B cell (primary cell): ENCODE results near the gene KMT2D. TPM values are rescaled to one million over a fixed set of nuclear protein-coding genes. Genes with fewer than 3 reads are reported as not detected.
A peak's percentile ranks its signal among the peaks of the same experiment; 100 is the strongest.

Experiments
- ATAC-seq: fragments of 200-7000 bp; cut with Tn5 transposase; one replicate; pipeline ENCODE4 v1.10.0; 2021; ENCODE audit warnings: low read depth, mild to moderate bottlenecking, moderate number of reproducible peaks, moderate library complexity
- CTCF ChIA-PET: fragments of 350-600 bp; sonication (Branson Sonifier 250); formaldehyde crosslinking; loops from one replicate; lab custom pipeline; 2021; ENCODE audit warnings: antibody characterized with exemption, inconsistent platforms; lab: Charles Lee
- POLR2A ChIA-PET: fragments of 350-600 bp; sonication (Branson Sonifier 250); formaldehyde crosslinking; loops from one replicate; lab custom pipeline; 2021; ENCODE audit warnings: antibody characterized with exemption; lab: Charles Lee
- DNase-seq: peaks from one replicate; pipeline ENCODE4 v3.0.0; 2013
- H2AFZ ChIP-seq: 2 replicates; pipeline ENCODE4 v1.6.1; 2012; ENCODE audit warnings: mild to moderate bottlenecking, low read depth, low read length; ENCODE audit not compliant: insufficient read depth, poor library complexity, severe bottlenecking
- H3K27ac ChIP-seq, 2 donors: 1 replicate in 1 of 2; 2 replicates in 1 of 2; pipeline ENCODE4 v1.5.1; 2012 to 2013; ENCODE audit warnings: low read length in 2 of 2, mild to moderate bottlenecking in 2 of 2, moderate library complexity in 1 of 2
- H3K27me3 ChIP-seq, 4 experiments: fragments of 200-600 bp in 1 of 4; sonication (generic) in 1 of 4; replicated peaks in 1 of 4; 1 replicate in 2 of 4; 2 replicates in 2 of 4; pipeline versions ENCODE4 v1.6.1 to v1.7.0; 2013 to 2016; ENCODE audit warnings: low read length in 3 of 4, mild to moderate bottlenecking in 2 of 4, mixed read lengths in 1 of 4, moderate library complexity in 1 of 4; ENCODE audit not compliant: insufficient read depth in 4 of 4, control insufficient read depth in 3 of 4; ENCODE audit errors: control extremely low read depth in 1 of 4
- H3K36me3 ChIP-seq, 2 experiments: replicated peaks in 1 of 2; 1 replicate in 1 of 2; 2 replicates in 1 of 2; pipeline versions ENCODE4 v1.6.1 to v1.7.1; 2013; ENCODE audit warnings: low read length in 1 of 2; ENCODE audit not compliant: insufficient read depth in 2 of 2, control insufficient read depth in 1 of 2; ENCODE audit errors: control extremely low read depth in 1 of 2, extremely low read depth in 1 of 2
- H3K4me1 ChIP-seq, 2 donors: fragments of 200-600 bp in 1 of 2; sonication (generic) in 1 of 2; 1 replicate in 1 of 2; 2 replicates in 1 of 2; pipeline versions ENCODE4 v1.5.1 to v1.6.1; 2013 to 2017; ENCODE audit warnings: low read length in 2 of 2; ENCODE audit not compliant: control insufficient read depth in 2 of 2, insufficient read depth in 2 of 2
- H3K4me2 ChIP-seq: replicated peaks from 2 replicates; pipeline ENCODE3; 2012; ENCODE audit warnings: mild to moderate bottlenecking, low read depth, low read length; ENCODE audit not compliant: poor library complexity, severe bottlenecking
- H3K4me3 ChIP-seq, 5 experiments: fragments of 200-600 bp in 1 of 5; sonication (generic) in 1 of 5; 1 replicate in 3 of 5; 2 replicates in 2 of 5; pipeline versions ENCODE4 v1.5.1 to v1.7.0; 2011 to 2016; ENCODE audit warnings: low read length in 4 of 5, mild to moderate bottlenecking in 4 of 5, low read depth in 2 of 5, control low read depth in 1 of 5, moderate library complexity in 1 of 5; ENCODE audit not compliant: insufficient read depth in 1 of 5; ENCODE audit errors: control extremely low read depth in 1 of 5, extremely low read depth in 1 of 5
- H3K79me2 ChIP-seq: fragments of 200-600 bp; sonication (generic); one replicate; pipeline ENCODE4 v1.6.0; 2016; ENCODE audit warnings: low read length; ENCODE audit not compliant: control insufficient read depth, insufficient read depth
- H3K9ac ChIP-seq: fragments of 200-600 bp; sonication (generic); 2 replicates; pipeline ENCODE4 v1.6.1; 2017; ENCODE audit warnings: mild to moderate bottlenecking, low read length, moderate library complexity
- H3K9me3 ChIP-seq, 3 donors: one replicate each; pipeline versions ENCODE4 v1.6.1 to v1.7.1; 2013; ENCODE audit warnings: low read length in 2 of 3; ENCODE audit not compliant: control insufficient read depth in 2 of 3, insufficient read depth in 1 of 3; ENCODE audit errors: control extremely low read depth in 1 of 3
- H4K20me1 ChIP-seq: 2 replicates; pipeline ENCODE4 v1.6.0; 2012; ENCODE audit warnings: mild to moderate bottlenecking, low read length; ENCODE audit not compliant: insufficient read depth, control insufficient read depth, poor library complexity, severe bottlenecking
- H3K27ac Mint-ChIP-seq: one replicate; pipeline ENCODE4 v1.8.0; 2021; ENCODE audit warnings: mixed read lengths
- H3K27me3 Mint-ChIP-seq: one replicate; pipeline ENCODE4 v1.8.0; 2021; ENCODE audit warnings: mixed read lengths
- H3K4me1 Mint-ChIP-seq: one replicate; pipeline ENCODE4 v1.8.0; 2021; ENCODE audit warnings: mixed read lengths
- H3K4me3 Mint-ChIP-seq: one replicate; pipeline ENCODE4 v1.8.0; 2021; ENCODE audit warnings: mixed read lengths
- H3K9me3 Mint-ChIP-seq: one replicate; pipeline ENCODE4 v1.8.0; 2022; ENCODE audit warnings: mixed read lengths; ENCODE audit not compliant: insufficient read depth
- CTCF ChIP-seq: fragments of 200-600 bp; IDR thresholded peaks from one replicate; pipeline ENCODE4 v1.8.0; 2022; ENCODE audit warnings: antibody characterized with exemption, mild to moderate bottlenecking
- EZH2 ChIP-seq: IDR thresholded peaks from 2 replicates; pipeline ENCODE4 v1.6.1; 2012; ENCODE audit warnings: borderline replicate concordance, low read depth, mild to moderate bottlenecking, moderate library complexity, low read length; ENCODE audit not compliant: insufficient read depth, poor library complexity, severe bottlenecking
- WGBS: methylation state at CpG from one replicate; pipeline ENCODE4 v1.1.5; 2013; ENCODE audit warnings: missing lambda C conversion rate; ENCODE audit not compliant: insufficient coverage; 5-methylcytosine and 5-hydroxymethylcytosine counted together
- intact Hi-C: fragments of 100-400 bp; cut with micrococcal nuclease; formaldehyde crosslinking; loops from one replicate; pipeline ENCODE4 v1.10.0; 2022
- polyA plus RNA-seq: library from polyadenylated mRNA; depleted of rRNA; stranded (reverse); fragments of >200 nt; gene quantifications from 2 replicates; pipeline ENCODE4 v1.2.3, GENCODE V29; 2012
- total RNA-seq, 2 donors: library from RNA; stranded (reverse); fragments of 120-200 nt in 1 of 2; gene quantifications; 1 replicate in 1 of 2; 2 replicates in 1 of 2; pipeline versions ENCODE4 v1.2.3 to v1.2.4, GENCODE V29; 2013 to 2022

KMT2D gene
- total and polyA plus RNA-seq, 2 donors (not counting 1 experiment from before 2014, with no cell fraction given): 64.0 to 179 TPM

DNA sequence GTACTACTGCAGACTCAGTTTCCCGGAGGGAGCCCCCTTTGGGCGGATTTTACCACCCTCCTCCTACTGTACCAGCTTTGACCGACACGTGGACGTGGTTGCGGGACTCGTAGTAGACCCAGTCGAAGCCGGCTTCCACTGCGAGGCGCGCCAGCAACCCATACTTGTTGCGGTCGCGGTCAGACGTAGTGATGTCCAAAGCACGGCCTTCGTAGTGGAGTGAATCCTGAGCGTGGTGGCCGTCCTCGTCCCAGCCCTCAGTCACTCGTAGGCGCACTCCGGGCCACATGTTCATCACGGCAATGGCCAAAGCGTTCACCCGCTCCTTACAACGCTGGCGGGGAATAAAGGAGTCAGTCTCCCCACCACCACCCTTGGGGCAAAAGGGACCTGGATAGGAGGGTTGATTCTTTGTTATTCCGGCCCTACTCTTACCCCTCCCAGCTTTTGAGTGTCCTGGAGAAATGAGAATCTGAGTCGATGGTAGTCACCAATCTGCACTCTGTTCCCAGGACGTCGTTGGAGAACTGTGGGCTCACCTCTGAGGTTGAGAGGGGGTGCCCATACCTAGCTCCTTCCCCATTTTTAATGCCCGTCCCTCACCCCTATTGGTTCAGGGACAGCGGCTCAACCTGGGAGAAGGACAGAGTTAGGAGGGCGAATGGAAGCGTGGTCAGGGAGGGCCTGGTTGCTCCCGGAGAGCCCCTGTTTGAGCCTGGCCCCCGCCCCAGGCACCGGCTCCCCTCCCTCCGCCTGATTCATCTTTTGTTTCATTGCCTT is 30.7 kb upstream of the KMT2D start:
- peak overlapping the region; percentile 20 for H3K9ac ChIP-seq
- TF ChIP-seq CTCF: no peak
- TF ChIP-seq EZH2: no peak
- peaks cover 62 to 64% of the 10 kb centered on the region in 2 donors for H3K4me1 ChIP-seq
- no peaks in the 10 kb centered on the region for H3K79me2 ChIP-seq
- peak overlapping the region; percentile 73 for H3K4me3 Mint-ChIP-seq
- H3K4me1 Mint-ChIP-seq: peaks cover 55% of the 10 kb centered on the region
- DNase-seq: peak; percentile 53
- no peak overlapping the region for H2AFZ ChIP-seq
- peaks cover 0 to 76% (median 50%) of the 10 kb centered on the region in 4 experiments for H3K27me3 ChIP-seq
- peak overlapping the region; percentile 90 for H3K4me2 ChIP-seq
- peaks cover 54% of the 10 kb centered on the region for H3K27me3 Mint-ChIP-seq
- 20% methylated on average over 32 of the region's 41 CpGs for WGBS
- no peaks in the 10 kb centered on the region for H3K9me3 Mint-ChIP-seq
- peak overlapping the region in 1 of 5 experiments; percentile 13 for H3K4me3 ChIP-seq
- H3K27ac ChIP-seq: no peak overlapping the region
- no peaks in the 10 kb centered on the region for H3K36me3 ChIP-seq
- H4K20me1 ChIP-seq: peaks cover 15% of the 10 kb centered on the region
- intact Hi-C loops: loop anchor here (10.0 kb wide), 1 partner anchor 254 kb away; the partner anchor contains the start of gene DNAJC22
- ATAC-seq: no peak
- H3K9me3 ChIP-seq: peaks cover 0 to 27% (median 0%) of the 10 kb centered on the region in 3 donors
- ChIA-PET POLR2A (interaction anchor here (1.4 kb wide), 1 partner anchor 144 kb away, joined by 6 read pairs; no protein-coding TSS in a partner anchor), CTCF (interaction anchor here (0.6 to 11.5 kb wide), 15 partner anchors 9 to 144 kb away, joined by 3 to 199 read pairs (median 3); partner anchors contain the start of gene RHEBL1)
- H3K27ac Mint-ChIP-seq: no peak overlapping the region
